Left hindlimb (tissue), 1 donor: ENCODE results near the gene ACAA2.
"Not testable (repeated sequence)": the region's sequence is repeated elsewhere in the genome, so short reads cannot be mapped to it uniquely, and the experiment has no call there.

ENCODE experiments used
- DNase-seq: peaks from one replicate; pipeline ENCODE4 v3.0.0-alpha.2; 2018

The ACAA2 gene

GRCh38 chr18:49811151-49811938, 2.0 kb downstream of the ACAA2 start:
- DNase-seq: no peak

GRCh38 chr18:49808553-49809191, 4.7 kb downstream of the ACAA2 start:
- not testable (repeated sequence) for DNase-seq

DNA sequence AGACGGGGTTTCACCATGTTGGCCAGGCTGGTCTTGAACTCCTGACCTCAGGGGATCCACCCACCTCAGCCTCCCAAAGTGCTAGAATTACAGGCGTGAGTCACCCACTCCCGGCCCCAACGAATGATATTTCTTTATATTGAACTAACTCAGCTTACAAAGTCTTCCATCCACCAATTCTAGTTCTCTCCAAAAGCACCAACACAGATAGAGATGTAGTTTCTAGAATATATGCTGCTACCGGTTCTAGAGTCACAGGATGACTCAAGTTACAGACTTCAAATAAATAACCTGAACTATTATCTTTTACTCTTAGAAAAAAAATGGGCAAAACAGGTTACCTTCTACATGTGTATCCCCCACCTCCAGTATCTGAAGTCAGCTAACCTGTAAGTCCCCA, 9.2 kb downstream of the ACAA2 start:
- no peak for DNase-seq

DNA sequence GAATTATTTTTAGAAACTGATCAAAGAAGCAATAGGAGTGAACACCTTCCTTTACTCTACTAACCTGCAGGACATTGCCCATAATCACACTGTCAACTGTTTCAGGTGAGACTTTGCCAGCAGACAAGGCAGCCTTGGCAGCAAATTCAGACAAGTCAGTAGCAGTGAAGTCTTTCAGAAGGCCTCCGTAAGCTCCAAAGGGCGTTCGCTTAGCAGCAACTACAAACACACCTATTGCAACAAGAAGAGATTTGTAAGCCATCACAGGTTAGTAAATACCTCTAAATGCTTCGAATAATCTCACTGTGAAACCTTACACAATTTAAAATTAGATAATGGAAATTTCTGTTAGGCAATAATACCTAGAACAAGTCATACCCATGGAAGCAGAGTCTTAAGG, 10.7 kb downstream of the ACAA2 start:
- DNase-seq: no peak

GRCh38 chr18:49800491-49800890, 12.8 kb downstream of the ACAA2 start:
- DNase-seq: not testable (repeated sequence)

DNA sequence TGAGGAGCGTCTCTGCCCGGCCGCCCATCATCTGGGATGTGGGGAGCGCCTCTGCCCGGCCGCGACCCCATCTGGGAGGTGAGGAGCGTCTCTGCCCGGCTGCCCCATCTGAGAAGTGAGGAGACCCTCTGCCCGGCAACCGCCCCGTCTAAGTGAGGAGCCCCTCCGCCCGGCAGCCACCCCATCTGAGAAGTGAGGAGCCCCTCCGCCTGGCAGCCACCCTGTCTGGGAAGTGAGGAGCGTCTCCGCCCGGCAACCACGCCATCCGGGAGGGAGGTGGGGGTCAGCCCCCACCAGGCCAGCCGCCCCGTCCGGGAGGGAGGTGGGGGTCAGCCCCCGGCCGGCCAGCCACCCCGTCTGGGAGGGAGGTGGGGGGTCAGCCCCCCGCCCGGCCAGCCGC, 13.5 kb downstream of the ACAA2 start:
- DNase-seq: not testable (repeated sequence)

DNA sequence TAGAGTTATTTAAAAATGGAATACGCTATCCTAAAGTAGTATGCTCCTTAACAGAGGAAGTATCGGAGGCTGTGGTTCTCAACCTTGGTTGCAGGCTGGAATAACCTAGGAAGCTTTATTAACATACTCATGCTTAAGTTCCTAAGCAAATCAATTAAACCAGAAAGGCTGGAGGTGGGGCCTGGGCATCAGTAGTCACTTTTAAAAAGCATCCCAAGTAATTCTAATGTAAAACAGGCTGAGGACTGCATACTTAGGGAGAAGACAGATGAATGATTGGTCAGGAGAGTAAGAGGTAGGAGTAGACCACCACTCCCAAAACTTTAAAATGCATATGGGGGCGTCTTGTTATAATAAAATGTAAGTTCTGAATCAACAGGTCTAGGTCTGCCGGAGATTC, 15.3 kb downstream of the ACAA2 start:
- DNase-seq: no peak

DNA sequence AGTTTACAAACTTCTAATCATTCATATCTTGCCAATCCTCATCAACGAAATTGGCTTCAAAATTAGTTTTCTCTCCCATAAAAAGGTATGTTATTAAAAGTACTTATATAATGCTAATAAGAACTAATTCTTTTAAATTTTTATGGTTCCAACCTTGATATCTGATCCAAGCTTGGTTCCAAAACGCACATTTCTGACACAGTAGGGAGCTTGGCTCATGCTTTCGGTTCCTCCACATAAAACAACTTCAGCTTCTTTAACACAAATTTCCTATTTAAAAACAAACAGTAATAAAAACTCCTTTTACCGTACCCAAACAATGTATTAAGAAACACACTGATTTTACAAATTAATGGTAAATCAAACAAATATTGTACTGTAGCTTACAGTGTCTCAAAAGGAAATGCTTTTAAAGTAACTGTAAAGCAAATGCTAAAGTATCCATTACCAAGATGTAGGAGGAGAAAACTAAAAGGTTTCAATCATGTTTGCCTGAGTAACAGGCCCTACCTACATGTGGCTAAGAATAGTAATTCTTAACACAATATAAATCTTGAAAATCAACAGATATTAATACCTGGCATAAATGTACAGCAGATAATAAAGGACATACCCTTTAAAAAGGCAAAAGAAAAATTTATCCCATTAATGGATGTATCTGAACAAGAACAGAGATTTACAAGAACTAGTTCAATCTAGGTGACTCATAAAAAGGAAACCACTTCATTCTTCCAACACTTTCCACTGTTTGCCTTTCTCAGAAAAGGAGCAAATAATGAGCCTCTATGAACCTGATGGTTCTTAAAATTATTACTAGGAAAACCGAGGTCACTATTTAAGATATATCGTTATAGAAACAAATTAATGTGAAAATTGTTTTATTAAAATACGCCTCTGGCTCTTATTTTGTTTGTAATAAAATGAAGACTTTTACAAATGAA, 17.5 kb downstream of the ACAA2 start:
- DNase-seq: no peak

DNA sequence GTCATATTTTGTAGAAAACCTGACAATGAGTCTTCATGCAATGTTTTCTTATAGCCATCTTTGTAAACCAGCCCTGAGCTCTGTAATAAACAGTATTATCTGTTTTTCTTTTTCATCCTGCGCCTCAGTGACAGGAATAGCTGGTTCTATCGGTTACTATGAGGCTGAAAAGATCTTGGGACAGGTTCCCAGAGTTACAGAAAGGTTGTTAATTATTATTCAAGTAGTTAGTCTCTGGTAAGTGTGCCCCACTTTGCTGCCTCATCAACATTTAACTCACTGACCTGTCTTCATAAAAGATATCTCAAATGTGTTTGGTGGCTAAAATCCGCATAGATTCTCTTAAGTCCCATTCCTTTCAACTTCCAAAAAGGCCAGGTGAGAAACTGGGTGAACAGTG, 18.6 kb downstream of the ACAA2 start:
- DNase-seq: no peak

DNA sequence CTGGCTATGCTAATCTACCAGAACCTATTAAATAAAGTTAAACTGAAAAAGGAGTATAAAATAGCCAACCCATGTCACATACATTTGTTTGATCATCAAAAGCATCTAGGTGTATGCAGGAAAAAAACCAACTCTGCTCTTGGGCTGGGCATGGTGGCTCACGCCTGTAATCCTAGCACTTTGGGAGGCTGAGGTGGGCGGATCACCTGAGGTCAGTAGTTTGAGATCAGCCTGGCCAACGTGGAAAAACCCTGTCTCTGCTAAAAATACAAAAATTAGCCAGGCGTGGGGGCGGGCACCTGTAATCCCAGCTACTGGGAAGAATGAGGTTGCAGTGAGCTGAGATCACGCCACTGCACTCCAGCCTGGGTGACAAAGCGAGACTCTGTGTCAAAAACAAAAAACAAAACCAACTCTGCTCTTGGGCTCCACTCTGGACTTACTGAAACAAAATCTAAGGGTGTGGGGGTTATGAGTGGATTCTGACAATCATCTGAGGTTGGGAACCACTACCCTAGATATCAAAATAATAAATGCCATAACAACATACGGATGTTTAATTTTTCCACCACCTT, 23.7 kb downstream of the ACAA2 start:
- DNase-seq: not testable (repeated sequence)

DNA sequence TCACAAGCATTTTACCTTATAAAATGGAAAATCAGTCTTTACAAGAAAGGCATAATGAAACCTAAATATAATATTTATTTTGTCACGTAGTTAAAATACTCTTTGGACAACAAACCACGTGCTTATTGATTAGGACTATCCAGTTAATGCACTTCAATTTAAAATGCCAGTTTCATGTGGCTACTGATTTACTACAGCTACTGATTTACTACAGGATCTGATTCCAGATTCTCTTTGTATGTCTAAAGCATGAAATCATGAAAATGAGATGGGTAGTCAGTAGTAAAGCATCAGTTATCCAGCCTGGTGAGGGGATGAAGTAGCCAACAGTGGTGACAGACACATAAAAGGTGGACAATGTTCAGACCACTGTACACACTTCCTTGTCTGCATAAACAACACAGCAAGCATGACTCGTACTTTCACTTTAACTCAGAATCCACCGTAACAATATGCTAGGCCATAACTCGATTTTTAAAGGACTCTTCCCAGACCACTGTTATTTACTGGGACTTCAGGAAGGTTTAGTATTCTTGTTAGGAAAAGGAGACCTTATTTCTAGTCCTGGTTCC, 24.9 kb downstream of the ACAA2 start:
- DNase-seq: no peak

DNA sequence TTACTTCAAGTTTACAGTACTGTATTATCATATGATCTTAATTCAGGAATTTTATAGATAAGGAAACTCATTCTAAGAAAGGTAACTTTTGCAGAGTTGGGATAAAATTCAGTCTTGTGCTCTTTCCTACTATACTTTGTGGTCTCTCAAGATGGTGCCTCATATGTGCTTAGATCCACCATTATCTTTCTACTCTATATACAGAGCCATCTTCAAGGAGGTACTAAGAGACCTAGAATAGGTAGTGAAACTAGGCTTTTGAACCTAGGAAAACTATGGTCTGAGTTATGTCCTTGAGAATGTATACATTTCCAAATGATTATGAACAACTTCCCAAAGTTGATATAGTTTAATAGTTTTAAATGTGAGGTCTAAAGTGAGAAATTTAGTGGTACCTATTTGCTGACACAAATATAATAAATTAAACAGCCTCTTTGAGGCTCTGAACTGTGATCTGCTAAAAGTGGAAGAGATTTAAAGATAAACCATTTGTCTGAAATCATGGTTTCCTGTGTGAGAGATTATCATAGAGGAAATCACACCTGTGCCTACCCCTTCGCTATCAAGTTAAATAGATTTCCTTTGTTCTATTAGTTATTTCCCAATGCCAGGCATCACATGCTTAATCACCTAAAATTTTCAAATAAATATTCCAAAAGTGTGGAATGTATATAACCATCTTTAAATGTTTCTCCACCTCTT, 27.2 kb downstream of the ACAA2 start:
- DNase-seq: no peak

DNA sequence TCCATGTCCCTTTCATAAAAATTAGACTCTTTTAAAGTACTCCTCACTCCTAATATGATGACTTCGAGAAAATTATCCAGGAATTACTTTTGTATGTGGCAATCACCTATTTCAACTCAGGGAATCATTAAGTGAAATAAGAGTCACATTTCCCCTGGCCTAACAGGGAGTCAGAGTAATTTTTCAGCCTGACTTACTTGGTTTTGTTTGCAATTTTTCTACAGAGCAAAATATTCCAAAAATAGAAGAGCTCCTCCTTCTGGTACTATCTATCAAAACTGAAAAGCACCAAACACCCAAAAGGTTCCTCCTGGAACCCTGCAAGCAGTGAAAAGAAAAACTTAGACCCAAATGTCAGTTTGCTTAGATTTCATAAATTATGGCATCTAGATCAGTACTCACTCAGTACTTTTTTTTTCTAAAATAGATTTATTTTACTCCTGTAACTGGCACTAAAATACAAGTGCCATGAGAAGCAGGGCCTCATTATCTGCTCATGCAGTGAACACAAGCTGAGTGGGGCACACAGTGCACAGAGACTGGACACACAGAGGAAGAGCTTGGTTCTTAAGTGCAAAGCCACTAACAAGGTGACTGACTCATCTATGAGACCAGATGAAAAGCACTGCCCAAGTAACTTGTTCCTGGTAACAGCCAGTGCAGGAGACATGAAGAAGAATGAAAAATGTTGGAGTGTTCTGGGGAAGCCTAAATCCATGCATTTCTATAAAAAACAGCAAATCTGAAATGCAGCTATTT, 28.7 kb downstream of the ACAA2 start:
- DNase-seq: no peak

DNA sequence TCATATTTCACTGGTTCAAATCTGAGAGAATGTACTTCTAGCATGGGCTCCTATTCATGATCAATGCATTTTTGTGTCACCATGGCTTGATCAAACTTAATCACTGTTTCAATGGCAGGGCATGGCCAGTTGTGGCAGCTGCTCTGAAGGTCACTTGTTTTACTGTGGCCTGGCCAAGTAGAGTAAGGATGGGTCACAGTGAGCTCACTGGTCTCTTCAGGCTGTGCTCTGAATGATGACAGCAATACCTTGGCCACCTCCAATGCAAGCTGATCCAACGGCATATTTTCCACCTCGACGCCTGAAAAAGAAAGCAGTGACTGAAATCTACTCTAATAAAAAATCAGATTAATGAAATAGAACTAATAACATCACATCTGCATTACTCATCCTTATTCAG, 29.7 kb downstream of the ACAA2 start:
- DNase-seq: not testable (repeated sequence)

DNA sequence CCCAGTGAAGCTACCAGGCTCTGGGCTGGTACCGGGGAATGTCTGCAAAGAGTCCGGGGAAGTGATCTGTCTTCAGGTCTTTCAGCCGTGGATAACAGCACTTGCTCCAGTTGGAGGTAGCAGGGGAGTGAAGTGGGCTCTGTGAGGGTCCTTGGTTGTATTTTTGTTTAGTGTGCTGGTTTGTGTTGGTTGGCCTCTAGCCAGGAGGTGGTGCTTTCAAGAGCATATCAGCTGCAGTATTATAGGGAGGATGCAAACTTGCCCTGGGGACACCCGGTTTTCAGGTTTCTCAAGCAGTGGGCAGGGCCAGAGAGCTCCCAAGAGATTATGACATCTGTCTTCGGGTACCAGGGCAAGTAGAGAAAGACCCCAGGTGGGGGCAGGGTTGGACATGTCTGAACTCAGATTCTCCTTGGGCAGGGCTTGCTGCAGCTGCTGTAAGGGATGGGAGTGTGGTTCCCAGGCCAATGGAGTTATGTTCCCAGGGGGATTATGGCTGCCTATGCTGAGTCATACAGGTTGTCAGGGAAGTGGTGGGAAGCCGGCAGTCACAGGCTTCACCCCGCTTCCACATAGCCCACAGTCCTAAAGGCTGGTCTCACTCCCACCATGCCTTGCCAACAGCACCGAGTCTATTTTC, 34.4 kb downstream of the ACAA2 start:
- DNase-seq: no peak

GRCh38 chr18:49769047-49769728, 44.1 kb downstream of the ACAA2 start:
- DNase-seq: no peak

DNA sequence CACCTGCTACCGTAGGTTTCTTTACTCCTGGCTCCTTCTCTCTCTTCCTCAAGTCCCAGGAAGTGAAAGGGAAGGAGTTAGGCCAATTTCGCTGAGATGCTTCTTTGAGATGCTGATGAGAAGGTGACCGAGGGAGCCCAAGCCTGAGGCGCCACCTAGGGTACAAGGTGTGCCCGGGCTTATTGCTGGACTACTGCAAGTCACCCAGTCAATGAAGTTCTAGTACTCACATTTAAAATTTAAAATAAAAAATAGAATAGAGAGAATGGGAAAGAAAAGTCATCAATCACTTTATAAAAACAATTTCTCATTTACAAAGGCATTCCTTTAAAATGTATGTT, 45.3 kb downstream of the ACAA2 start:
- DNase-seq: peak; percentile 74

DNA sequence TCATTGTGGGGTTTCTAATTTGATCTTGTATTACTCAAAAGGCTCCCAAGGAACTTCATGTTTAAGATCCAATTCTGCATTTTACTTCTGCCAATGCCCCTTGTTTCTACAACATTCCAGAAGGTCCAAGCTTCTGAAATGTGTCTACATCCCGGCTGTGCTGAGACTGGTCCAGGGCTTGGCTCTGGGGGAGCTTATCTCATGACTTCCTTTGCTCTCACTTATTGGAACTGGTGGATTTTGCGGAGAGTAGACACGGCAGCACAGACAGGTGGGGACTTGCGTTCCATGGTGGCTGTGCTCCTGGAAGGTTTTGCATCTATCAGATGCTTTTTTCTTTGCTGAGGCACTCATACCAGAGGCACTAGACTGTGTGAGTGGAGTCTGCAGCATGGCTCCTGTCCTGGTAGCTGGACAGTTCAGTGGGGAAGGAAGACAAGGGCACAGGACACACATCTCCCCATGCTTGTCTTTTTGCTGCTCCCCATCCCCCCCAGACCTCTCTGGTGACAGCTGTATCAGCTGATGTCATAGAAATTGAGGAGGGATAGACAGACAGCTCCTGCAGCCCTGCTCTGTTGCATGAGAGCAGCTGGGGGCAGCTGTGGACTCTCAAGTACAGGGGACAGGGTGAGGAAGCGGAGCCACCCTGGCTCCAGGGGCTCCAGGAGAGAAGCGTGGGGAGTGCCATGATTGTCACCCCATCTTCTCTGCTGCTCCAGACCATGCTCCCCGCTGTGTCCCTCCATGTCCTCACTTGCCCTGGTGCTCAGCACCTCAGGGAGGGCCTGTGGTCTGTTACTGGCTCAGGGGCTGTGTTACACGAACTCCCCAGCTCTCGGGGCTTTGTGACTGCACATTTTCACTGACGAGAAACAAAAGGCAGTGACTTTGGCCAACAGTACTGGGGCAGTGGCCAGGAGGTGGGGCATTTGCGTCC, 46.0 kb downstream of the ACAA2 start:
- no peak for DNase-seq

DNA sequence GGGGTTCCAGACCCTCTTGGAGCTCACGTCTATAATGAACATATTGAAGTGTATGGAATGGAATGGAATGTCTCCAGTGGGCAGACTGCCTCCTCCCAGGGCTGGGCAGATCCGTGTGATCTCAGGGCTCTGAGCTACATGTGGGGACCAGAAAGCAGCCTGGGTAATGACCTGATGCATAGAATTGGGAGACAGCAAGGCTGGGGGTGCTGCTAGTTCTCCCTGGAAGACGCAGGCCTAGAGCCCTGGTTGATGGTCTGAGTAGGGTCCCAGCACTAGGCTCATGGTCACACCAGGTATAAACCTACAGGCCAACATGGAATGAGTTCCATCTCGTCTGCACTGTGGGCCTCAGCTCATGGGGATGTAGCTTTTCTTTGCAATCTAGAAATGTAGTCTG, 46.7 kb downstream of the ACAA2 start:
- no peak for DNase-seq
